ENCODE results near the gene HRH2. TPM values are rescaled to one million over a fixed set of nuclear protein-coding genes. Genes with fewer than 3 reads are reported as not detected.

Gene HRH2
- total and polyA plus RNA-seq, 4 donors = 1.8 to 36.1 (median 9.9) TPM

DNA sequence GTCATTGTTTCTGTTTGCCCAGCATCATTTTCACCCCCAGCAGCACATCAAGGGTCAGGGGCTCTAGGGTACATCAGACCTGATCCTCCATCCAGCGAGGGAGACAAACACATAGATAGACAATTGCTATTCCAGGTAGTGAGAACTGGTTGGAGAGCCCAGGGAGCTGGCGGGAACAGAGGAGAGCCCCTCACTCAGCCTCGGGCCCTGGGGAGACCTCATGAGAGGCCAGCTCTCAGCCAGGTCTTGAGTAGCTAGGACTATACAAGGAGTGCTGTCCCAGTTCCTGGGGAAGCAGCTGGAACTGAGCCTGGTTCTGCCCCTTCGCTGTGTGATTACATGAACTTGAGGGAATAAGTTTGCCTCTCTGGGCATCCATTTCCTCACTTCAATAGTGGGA, 80.3 kb downstream of the HRH2 start:
- WGBS, 2 donors = 83 to 92% methylated on average over 4 of the region's 4 CpGs
- Histone ChIP-seq H3K27me3 (ENCODE audit: control insufficient read depth in 3 of 3, insufficient read depth in 3 of 3, low read length in 2 of 3) (peaks cover 0 to 5% (median 4%) of the 10 kb centered on the region in 3 donors), H3K36me3 (ENCODE audit: control insufficient read depth in 4 of 4, insufficient read depth in 4 of 4, low read length in 4 of 4) (no peaks in the 10 kb centered on the region), H3K4me1 (ENCODE audit: control insufficient read depth in 5 of 5, insufficient read depth in 5 of 5, low read length in 5 of 5) (no peaks in the 10 kb centered on the region), H3K9me3 (ENCODE audit: control insufficient read depth in 4 of 4, insufficient read depth in 3 of 4, low read length in 3 of 4) (peaks cover 0 to 7% (median 0%) of the 10 kb centered on the region in 4 donors), H3K9ac (ENCODE audit: insufficient read depth in 1 of 2, low read length in 2 of 2) (no peak overlapping the region), H3K27ac (ENCODE audit: low read depth in 1 of 2, low read length in 1 of 2) (no peak overlapping the region), H3K4me3 (no peak overlapping the region)
- TF ChIP-seq, protein P1, sequence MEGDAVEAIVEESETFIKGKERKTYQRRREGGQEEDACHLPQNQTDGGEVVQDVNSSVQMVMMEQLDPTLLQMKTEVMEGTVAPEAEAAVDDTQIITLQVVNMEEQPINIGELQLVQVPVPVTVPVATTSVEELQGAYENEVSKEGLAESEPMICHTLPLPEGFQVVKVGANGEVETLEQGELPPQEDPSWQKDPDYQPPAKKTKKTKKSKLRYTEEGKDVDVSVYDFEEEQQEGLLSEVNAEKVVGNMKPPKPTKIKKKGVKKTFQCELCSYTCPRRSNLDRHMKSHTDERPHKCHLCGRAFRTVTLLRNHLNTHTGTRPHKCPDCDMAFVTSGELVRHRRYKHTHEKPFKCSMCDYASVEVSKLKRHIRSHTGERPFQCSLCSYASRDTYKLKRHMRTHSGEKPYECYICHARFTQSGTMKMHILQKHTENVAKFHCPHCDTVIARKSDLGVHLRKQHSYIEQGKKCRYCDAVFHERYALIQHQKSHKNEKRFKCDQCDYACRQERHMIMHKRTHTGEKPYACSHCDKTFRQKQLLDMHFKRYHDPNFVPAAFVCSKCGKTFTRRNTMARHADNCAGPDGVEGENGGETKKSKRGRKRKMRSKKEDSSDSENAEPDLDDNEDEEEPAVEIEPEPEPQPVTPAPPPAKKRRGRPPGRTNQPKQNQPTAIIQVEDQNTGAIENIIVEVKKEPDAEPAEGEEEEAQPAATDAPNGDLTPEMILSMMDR (IDR thresholded peaks at IDR 0.05; ENCODE audit: control extremely low read depth, extremely low read depth) = no peak
- no peak for ATAC-seq (ENCODE audit: insufficient read depth, low FRiP score)
- no peak for DNase-seq

DNA sequence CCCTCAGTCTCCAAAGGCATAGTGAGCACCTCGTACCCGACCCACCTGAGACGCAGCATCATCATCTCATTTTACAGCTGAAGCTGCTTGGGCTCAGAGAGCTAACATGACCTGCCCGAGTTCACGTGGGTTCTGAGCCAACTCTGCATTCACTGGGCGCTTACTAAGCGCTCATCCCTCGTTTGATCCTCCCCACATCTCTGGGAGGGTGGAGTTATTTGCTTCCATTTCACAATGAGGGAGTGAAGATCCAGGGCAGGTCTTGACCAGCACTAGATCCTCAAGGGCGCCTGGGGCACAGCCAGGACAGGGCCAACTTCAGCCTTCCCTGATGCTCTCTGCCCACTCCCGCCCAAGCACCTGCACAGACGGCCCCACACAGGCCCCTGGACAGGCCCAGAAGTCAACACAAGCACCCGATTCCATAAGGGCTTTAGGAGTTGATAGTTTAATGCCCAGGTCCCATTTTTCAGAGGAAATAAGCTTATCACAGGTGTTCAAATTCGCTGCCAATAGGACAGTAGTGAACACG, 80.8 kb downstream of the HRH2 start:
- TF ChIP-seq, protein P1 (IDR thresholded peaks at IDR 0.05; ENCODE audit: control extremely low read depth, extremely low read depth) = no peak
- Histone ChIP-seq H3K27me3 (ENCODE audit: control insufficient read depth in 3 of 3, insufficient read depth in 3 of 3, low read length in 2 of 3) (peaks cover 0 to 5% (median 4%) of the 10 kb centered on the region in 3 donors), H3K36me3 (ENCODE audit: control insufficient read depth in 4 of 4, insufficient read depth in 4 of 4, low read length in 4 of 4) (no peaks in the 10 kb centered on the region), H3K9me3 (ENCODE audit: control insufficient read depth in 4 of 4, insufficient read depth in 3 of 4, low read length in 3 of 4) (peaks cover 0 to 4% (median 0%) of the 10 kb centered on the region in 4 donors), H3K4me1 (ENCODE audit: control insufficient read depth in 5 of 5, insufficient read depth in 5 of 5, low read length in 5 of 5) (no peaks in the 10 kb centered on the region), H3K9ac (ENCODE audit: insufficient read depth in 1 of 2, low read length in 2 of 2) (no peak overlapping the region), H3K27ac (ENCODE audit: low read depth in 1 of 2, low read length in 1 of 2) (no peak overlapping the region), H3K4me3 (no peak overlapping the region)
- ATAC-seq (ENCODE audit: insufficient read depth, low FRiP score) (no peak), DNase-seq (no peak)
- WGBS, 2 donors = 76 to 83% methylated on average over 14 of the region's 14 CpGs

DNA sequence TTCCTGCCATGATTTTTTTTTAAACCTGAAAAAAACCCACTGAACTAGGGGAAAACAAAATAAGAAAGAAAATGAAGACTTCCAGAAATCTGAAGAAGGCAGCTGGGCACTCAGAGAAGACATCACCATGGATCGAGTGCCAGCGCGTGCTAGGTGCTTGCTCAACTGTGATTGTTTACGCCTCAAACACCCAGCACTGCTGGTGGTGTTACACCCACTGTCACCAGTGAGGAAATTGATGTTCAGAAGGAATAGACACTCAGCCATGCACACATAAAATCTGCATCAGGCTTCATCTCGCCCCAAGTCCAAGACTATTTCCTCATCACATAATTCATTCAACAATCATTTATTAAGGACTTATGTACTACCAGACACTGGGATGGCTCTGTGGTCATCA, 82.1 kb downstream of the HRH2 start:
- 77 to 81% methylated on average over 5 of the region's 5 CpGs for whole genome bisulfite sequencing, 2 donors
- H3K4me3 ChIP-seq = no peak overlapping the region
- DNase-seq = no peak
- no peaks in the 10 kb centered on the region for H3K9me3 ChIP-seq (ENCODE audit: control insufficient read depth in 4 of 4, insufficient read depth in 3 of 4, low read length in 3 of 4)
- no peak overlapping the region for H3K9ac ChIP-seq (ENCODE audit: insufficient read depth in 1 of 2, low read length in 2 of 2)
- no peak overlapping the region for H3K27ac ChIP-seq (ENCODE audit: low read depth in 1 of 2, low read length in 1 of 2)
- H3K27me3 ChIP-seq (ENCODE audit: control insufficient read depth in 3 of 3, insufficient read depth in 3 of 3, low read length in 2 of 3) = peaks cover 0 to 4% (median 3%) of the 10 kb centered on the region in 3 donors
- no peak for ATAC-seq (ENCODE audit: insufficient read depth, low FRiP score)
- TF ChIP-seq, protein P1 (IDR thresholded peaks at IDR 0.05; ENCODE audit: control extremely low read depth, extremely low read depth) = no peak
- no peaks in the 10 kb centered on the region for H3K4me1 ChIP-seq (ENCODE audit: control insufficient read depth in 5 of 5, insufficient read depth in 5 of 5, low read length in 5 of 5)
- no peaks in the 10 kb centered on the region for H3K36me3 ChIP-seq (ENCODE audit: control insufficient read depth in 4 of 4, insufficient read depth in 4 of 4, low read length in 4 of 4)

DNA sequence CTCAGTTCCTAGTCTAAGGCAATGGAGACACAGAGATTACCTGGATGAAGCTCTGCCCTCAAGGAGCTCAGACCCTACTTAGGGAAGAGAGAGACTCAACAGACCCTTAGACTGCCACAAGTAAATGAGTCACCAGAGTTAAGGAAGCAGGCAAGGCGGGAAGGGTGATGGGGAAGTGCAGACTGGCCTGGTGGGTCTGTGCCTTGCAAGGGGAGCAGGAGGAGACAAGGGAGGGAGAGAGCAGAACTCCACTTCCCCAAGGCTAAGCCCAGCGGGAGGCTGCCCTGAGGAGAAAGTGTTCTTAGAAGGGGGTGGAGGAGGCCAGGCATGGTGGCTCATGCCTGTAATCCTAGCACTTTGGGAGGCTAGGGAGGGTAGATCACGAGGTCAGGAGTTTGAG, 83.7 kb downstream of the HRH2 start:
- no peaks in the 10 kb centered on the region for H3K9me3 ChIP-seq (ENCODE audit: control insufficient read depth in 4 of 4, insufficient read depth in 3 of 4, low read length in 3 of 4)
- TF ChIP-seq, protein P1 (IDR thresholded peaks at IDR 0.05; ENCODE audit: control extremely low read depth, extremely low read depth) = no peak
- WGBS, 2 donors = 31 to 49% methylated on average over 3 of the region's 3 CpGs
- H3K4me3 ChIP-seq = no peak overlapping the region
- no peak for DNase-seq
- no peaks in the 10 kb centered on the region for H3K4me1 ChIP-seq (ENCODE audit: control insufficient read depth in 5 of 5, insufficient read depth in 5 of 5, low read length in 5 of 5)
- H3K27ac ChIP-seq (ENCODE audit: low read depth in 1 of 2, low read length in 1 of 2) = no peak overlapping the region
- H3K27me3 ChIP-seq (ENCODE audit: control insufficient read depth in 3 of 3, insufficient read depth in 3 of 3, low read length in 2 of 3) = peaks cover 0 to 4% (median 3%) of the 10 kb centered on the region in 3 donors
- no peak for ATAC-seq (ENCODE audit: insufficient read depth, low FRiP score)
- no peak overlapping the region for H3K9ac ChIP-seq (ENCODE audit: insufficient read depth in 1 of 2, low read length in 2 of 2)
- H3K36me3 ChIP-seq (ENCODE audit: control insufficient read depth in 4 of 4, insufficient read depth in 4 of 4, low read length in 4 of 4) = no peaks in the 10 kb centered on the region
